Measurements from ENCODE around the gene ATP2B2.

The ATP2B2 gene

GRCh38 chr3:10492364-10493201 lies 12.8 kb downstream of the ATP2B2 start:
- DNase-seq = no peak

- no peak for DNase-seq
These were observed 15.5 kb downstream of the ATP2B2 start for GRCh38 chr3:10489746-10490483.

- no peak for DNase-seq
These were observed 17.3 kb downstream of the ATP2B2 start for GRCh38 chr3:10487988-10488633.

- no peak for DNase-seq
These were observed 19.6 kb downstream of the ATP2B2 start for GRCh38 chr3:10485806-10486205.

GRCh38 chr3:10485380-10485779 lies 20.0 kb downstream of the ATP2B2 start:
- DNase-seq = no peak

GRCh38 chr3:10484709-10485108 lies 20.7 kb downstream of the ATP2B2 start:
- no peak for DNase-seq

- DNase-seq = no peak
These were observed 21.6 kb downstream of the ATP2B2 start for GRCh38 chr3:10483686-10484345.

GRCh38 chr3:10483364-10483675 lies 22.1 kb downstream of the ATP2B2 start:
- no peak for DNase-seq

GRCh38 chr3:10482631-10483363 lies 22.6 kb downstream of the ATP2B2 start:
- DNase-seq = no peak

- no peak for DNase-seq
These were observed 24.5 kb downstream of the ATP2B2 start for GRCh38 chr3:10480871-10481378.

GRCh38 chr3:10479311-10479710 lies 26.1 kb downstream of the ATP2B2 start:
- no peak for DNase-seq

- no peak for DNase-seq
These were observed 29.4 kb downstream of the ATP2B2 start for GRCh38 chr3:10475983-10476382.

- DNase-seq = no peak
These were observed 30.5 kb downstream of the ATP2B2 start for GRCh38 chr3:10474847-10475246.

GRCh38 chr3:10474275-10474646 lies 31.1 kb downstream of the ATP2B2 start:
- no peak for DNase-seq

GRCh38 chr3:10473581-10474274 lies 31.7 kb downstream of the ATP2B2 start:
- DNase-seq = no peak

GRCh38 chr3:10472877-10473440 lies 32.4 kb downstream of the ATP2B2 start:
- no peak for DNase-seq

- no peak for DNase-seq
These were observed 34.2 kb downstream of the ATP2B2 start for GRCh38 chr3:10471054-10471688.

GRCh38 chr3:10470120-10471053 lies 35.0 kb downstream of the ATP2B2 start:
- DNase-seq = no peak

- no peak for DNase-seq
These were observed 35.8 kb downstream of the ATP2B2 start for GRCh38 chr3:10469441-10470119.
